ENCODE data around the gene KCTD17.

The KCTD17 gene

GRCh38 chr22:37105154-37105553 is 53.6 kb downstream of the KCTD17 start:
- no peak for ATAC-seq
- no peak for DNase-seq

- ATAC-seq: no peak
- DNase-seq: no peak
Observed at GRCh38 chr22:37105990-37106389, 54.4 kb downstream of the KCTD17 start.

GRCh38 chr22:37107816-37108621 is 56.5 kb downstream of the KCTD17 start:
- DNase-seq: no peak
- ATAC-seq: no peak

- ATAC-seq: no peak
Observed at GRCh38 chr22:37109242-37109917, 57.8 kb downstream of the KCTD17 start, which contains the start of gene TMPRSS6. Gene TMPRSS6, minus strand, starts transcription at chr22:37109713. Its CDS starts 6,296 bp downstream, at chr22:37103417.

GRCh38 chr22:37111156-37111717 is 59.7 kb downstream of the KCTD17 start:
- DNase-seq (no peak), ATAC-seq (no peak)

More at GRCh38 chr22:37109242-37109917, 57.8 kb downstream of the KCTD17 start, which contains the start of gene TMPRSS6:
- no peak for DNase-seq

GRCh38 chr22:37112084-37112728 is 60.7 kb downstream of the KCTD17 start:
- DNase-seq (no peak), ATAC-seq (no peak)

Data from stimulated activated naive CD8-positive, alpha-beta T cell treated with anti-CD3 and anti-CD28 coated beads, Interleukin-15, Interleukin-2, amounts not matched to agents 100 U/mL and 50 U/mL, for 24 hours (primary cell).